ENCODE data around the gene RFT1. TPM values are rescaled to one million over a fixed set of nuclear protein-coding genes. Genes with fewer than 3 reads are reported as not detected.
"Not testable (repeated sequence)": the region's sequence is repeated elsewhere in the genome, so short reads cannot be mapped to it uniquely, and the experiment has no call there.

The RFT1 gene
- total RNA-seq, 4 donors from 2014 or later, result 8.6 to 16.1 (median 15.5) TPM

GRCh38 chr3:53151870-53152660 is 21.8 kb upstream of the RFT1 start:
- H3K4me3 ChIP-seq (ENCODE audit: low read depth, poor library complexity, severe bottlenecking), result no peak overlapping the region
- 86 to 87% methylated on average over 15 to 20 of the region's 20 CpGs for WGBS, 2 donors
- TF ChIP-seq POLR2A (IDR thresholded peaks at IDR 0.05) (no peak), CTCF (IDR thresholded peaks at IDR 0.05) (no peak)
- peak in 1 of 2 donors; percentile 72 for DNase-seq (ENCODE audit: low spot score in 2 of 2)
- intact Hi-C loops (cut with DNase I; ENCODE audit: low total_unique reads), result no loop called here

GRCh38 chr3:53151465-53151864 is 21.2 kb upstream of the RFT1 start:
- 80 to 85% methylated on average over 5 of the region's 5 CpGs for WGBS, 2 donors
- no peak for DNase-seq (ENCODE audit: low spot score in 2 of 2)
- intact Hi-C loops (cut with DNase I; ENCODE audit: low total_unique reads), result no loop called here
- TF ChIP-seq POLR2A (IDR thresholded peaks at IDR 0.05) (no peak), CTCF (IDR thresholded peaks at IDR 0.05) (no peak)
- no peak overlapping the region for H3K4me3 ChIP-seq (ENCODE audit: low read depth, poor library complexity, severe bottlenecking)

- intact Hi-C loops (cut with DNase I; ENCODE audit: low total_unique reads); H3K4me3 ChIP-seq (ENCODE audit: low read depth, poor library complexity, severe bottlenecking); DNase-seq (ENCODE audit: low spot score in 2 of 2): not testable (repeated sequence)
- WGBS, 2 donors, result 64 to 72% methylated on average over 9 of the region's 9 CpGs
These were observed 20.8 kb upstream of the RFT1 start for GRCh38 chr3:53151086-53151438.

- 79 to 83% methylated on average over 7 of the region's 7 CpGs for WGBS, 2 donors
- H3K4me3 ChIP-seq (ENCODE audit: low read depth, poor library complexity, severe bottlenecking), result no peak overlapping the region
- TF ChIP-seq POLR2A (IDR thresholded peaks at IDR 0.05) (no peak), CTCF (IDR thresholded peaks at IDR 0.05) (no peak)
- peak in 1 of 2 donors; percentile 85 for DNase-seq (ENCODE audit: low spot score in 2 of 2)
- intact Hi-C loops (cut with DNase I; ENCODE audit: low total_unique reads), result no loop called here
These were observed 20.2 kb upstream of the RFT1 start for GRCh38 chr3:53150247-53151085.

- 84 to 93% methylated on average over 4 of the region's 4 CpGs for WGBS, 2 donors
- DNase-seq (ENCODE audit: low spot score in 2 of 2), result peak in 1 of 2 donors; percentile 76
- intact Hi-C loops (cut with DNase I; ENCODE audit: low total_unique reads), result no loop called here
- no peak for TF ChIP-seq CTCF (IDR thresholded peaks at IDR 0.05)
- no peak for TF ChIP-seq POLR2A (IDR thresholded peaks at IDR 0.05)
- H3K4me3 ChIP-seq (ENCODE audit: low read depth, poor library complexity, severe bottlenecking), result no peak overlapping the region
These were observed 19.5 kb upstream of the RFT1 start for GRCh38 chr3:53149699-53150098.

- WGBS, 2 donors, result 90 to 92% methylated on average over 13 of the region's 13 CpGs
These were observed 18.9 kb upstream of the RFT1 start for GRCh38 chr3:53149006-53149690.

More at GRCh38 chr3:53149006-53149690, 18.9 kb upstream of the RFT1 start:
- peak in 1 of 2 donors; percentile 69 for DNase-seq (ENCODE audit: low spot score in 2 of 2)
- intact Hi-C loops (cut with DNase I; ENCODE audit: low total_unique reads), result no loop called here
- no peak overlapping the region for H3K4me3 ChIP-seq (ENCODE audit: low read depth, poor library complexity, severe bottlenecking)
- TF ChIP-seq POLR2A (IDR thresholded peaks at IDR 0.05) (no peak), CTCF (IDR thresholded peaks at IDR 0.05) (no peak)

Data from lower leg skin (tissue), 4 donors.